BLaER1 treated with 17β-estradiol and CSF1 and Interleukin-3, amounts not matched to agents 10 nM and 100 nM (cell line): ENCODE measurements around the gene TRPT1.

Experiments used
- H3K27ac ChIP-seq, 11 experiments: shearing (Covaris generic); formaldehyde crosslinking; 2 replicates each; pipeline ENCODE4 v1.8.1; 2022
- H3K27me3 ChIP-seq, 11 experiments: shearing (Covaris generic); formaldehyde crosslinking; 2 replicates each; pipeline ENCODE4 v1.8.1; 2022
- H3K36me3 ChIP-seq, 11 experiments: shearing (Covaris generic); formaldehyde crosslinking; 2 replicates each; pipeline ENCODE4 v1.8.1; 2022
- H3K4me1 ChIP-seq, 10 experiments: shearing (Covaris generic); formaldehyde crosslinking; 2 replicates each; pipeline ENCODE4 v1.8.1; 2022
- H3K4me2 ChIP-seq, 11 experiments: shearing (Covaris generic); formaldehyde crosslinking; 2 replicates each; pipeline ENCODE4 v1.8.1; 2022
- H3K4me3 ChIP-seq, 10 experiments: shearing (Covaris generic); formaldehyde crosslinking; 2 replicates each; pipeline ENCODE4 v1.8.1; 2022
- H3K9ac ChIP-seq, 11 experiments: shearing (Covaris generic); formaldehyde crosslinking; 2 replicates each; pipeline ENCODE4 v1.8.1; 2022
- H3K9me3 ChIP-seq, 11 experiments: shearing (Covaris generic); formaldehyde crosslinking; replicated peaks in 1 of 11; 2 replicates each; pipeline ENCODE4 v1.8.1; 2022
- H4K20me1 ChIP-seq, 11 experiments: shearing (Covaris generic); formaldehyde crosslinking; 2 replicates each; pipeline ENCODE4 v1.8.1; 2022
- Cebpa-rat ChIP-seq, 11 experiments: shearing (Covaris generic); IDR thresholded peaks; 2 replicates each; pipeline ENCODE4 v1.8.1; 2022

The TRPT1 gene

DNA sequence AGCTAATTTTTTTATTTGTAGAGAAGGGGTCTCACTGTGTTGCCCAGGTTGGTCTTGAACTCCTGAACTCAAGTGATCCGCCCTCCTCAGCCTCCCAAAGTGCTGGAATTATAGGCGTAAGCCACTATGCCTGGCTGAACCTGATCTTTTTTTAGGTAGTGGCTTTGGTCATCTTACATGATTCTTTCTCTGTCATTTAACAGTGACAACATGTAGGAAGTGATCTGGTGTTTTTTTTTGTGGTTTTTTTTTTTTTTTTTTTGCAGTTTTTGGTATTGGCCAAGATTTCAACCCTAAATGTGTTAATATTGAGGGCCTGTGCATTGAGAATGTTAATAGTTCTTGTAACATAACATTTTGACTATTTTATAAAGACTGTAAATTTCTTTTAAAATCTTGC lies 27.5 kb downstream of the TRPT1 start:
- no peak overlapping the region for H3K4me3 ChIP-seq
- H4K20me1 ChIP-seq, result peaks cover 32 to 76% (median 41%) of the 10 kb centered on the region in 11 experiments; a peak in 21 of 22 replicates
- no peak for TF ChIP-seq Cebpa-rat (IDR thresholded peaks at IDR 0.05)
- no peak overlapping the region for H3K4me2 ChIP-seq
- H3K4me1 ChIP-seq, result peaks cover 0 to 56% (median 11%) of the 10 kb centered on the region in 10 experiments; a peak in 13 of 20 replicates
- peaks cover 0 to 100% (median 99%) of the 10 kb centered on the region in 11 experiments; a peak in 21 of 22 replicates for H3K36me3 ChIP-seq
- H3K9ac ChIP-seq, result peak overlapping the region in 5 of 11 experiments; percentile 6 to 44 (median 20); a peak in 4 of 22 replicates
- no peaks in the 10 kb centered on the region for H3K9me3 ChIP-seq
- 0 out of 22 replicates have a peak overlapping the region, but pooled peaks of 1 of the 11 experiments have one; percentile 8 for H3K27ac ChIP-seq
- H3K27me3 ChIP-seq, result no peaks in the 10 kb centered on the region

DNA sequence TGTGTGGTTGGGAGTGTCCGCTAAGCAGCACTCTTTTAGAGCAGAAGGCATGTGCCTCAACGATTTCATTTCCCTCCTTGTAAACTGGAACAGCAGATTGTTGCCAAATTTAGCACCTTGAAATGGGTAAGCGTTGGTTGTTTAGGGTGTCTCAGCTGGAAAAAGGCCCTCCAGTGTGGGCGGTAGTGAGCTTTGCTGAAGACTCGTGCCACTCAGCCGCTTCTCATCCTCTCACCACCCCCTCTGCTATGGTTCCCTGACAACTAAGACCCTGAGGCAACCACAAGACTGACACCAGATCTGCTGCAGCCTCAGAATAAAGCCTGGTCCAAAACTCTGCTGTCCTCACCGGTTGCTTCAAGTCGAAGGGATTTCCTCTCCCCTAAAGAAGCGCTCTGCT lies 29.4 kb downstream of the TRPT1 start:
- Histone ChIP-seq H3K4me2 (peak overlapping the region in 3 of 11 experiments; percentile 26 to 35 (median 33); a peak in 5 of 22 replicates), H3K36me3 (peaks cover 0 to 100% (median 93%) of the 10 kb centered on the region in 11 experiments; a peak in 21 of 22 replicates), H3K4me3 (no peak overlapping the region), H4K20me1 (peaks cover 21 to 58% (median 27%) of the 10 kb centered on the region in 11 experiments), H3K4me1 (peaks cover 0 to 54% (median 19%) of the 10 kb centered on the region in 10 experiments; a peak in 16 of 20 replicates), H3K27me3 (no peaks in the 10 kb centered on the region), H3K9me3 (no peaks in the 10 kb centered on the region), H3K27ac (no peak overlapping the region; a peak in 1 of 22 replicates), H3K9ac (peak overlapping the region in 8 of 11 experiments; percentile 4 to 42 (median 28); a peak in 5 of 22 replicates)
- no peak for TF ChIP-seq Cebpa-rat (IDR thresholded peaks at IDR 0.05)

DNA sequence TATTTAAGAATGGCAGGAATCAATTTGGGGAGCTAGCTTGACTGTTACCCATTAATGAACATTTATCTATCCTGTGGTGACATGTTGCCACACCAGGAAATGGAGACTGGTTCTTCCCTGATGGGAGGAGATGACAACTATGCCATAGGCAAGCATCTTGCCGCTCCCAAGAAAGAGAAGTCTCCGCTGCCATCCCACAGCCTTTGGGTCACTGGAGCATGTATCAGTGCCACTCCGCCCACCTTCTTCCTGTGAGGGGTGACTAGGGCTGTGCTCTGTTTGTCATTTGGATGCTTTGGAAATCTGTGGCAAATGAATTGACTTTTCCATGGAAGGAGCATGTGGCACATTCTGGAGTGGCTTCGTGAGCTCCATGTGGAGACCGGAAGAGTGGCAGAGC lies 33.6 kb downstream of the TRPT1 start:
- TF ChIP-seq Cebpa-rat (IDR thresholded peaks at IDR 0.05), result no peak
- Histone ChIP-seq H4K20me1 (peaks cover 0 to 23% (median 10%) of the 10 kb centered on the region in 11 experiments; a peak in 18 of 22 replicates), H3K36me3 (peaks cover 0 to 99% (median 67%) of the 10 kb centered on the region in 11 experiments; a peak in 21 of 22 replicates)

DNA sequence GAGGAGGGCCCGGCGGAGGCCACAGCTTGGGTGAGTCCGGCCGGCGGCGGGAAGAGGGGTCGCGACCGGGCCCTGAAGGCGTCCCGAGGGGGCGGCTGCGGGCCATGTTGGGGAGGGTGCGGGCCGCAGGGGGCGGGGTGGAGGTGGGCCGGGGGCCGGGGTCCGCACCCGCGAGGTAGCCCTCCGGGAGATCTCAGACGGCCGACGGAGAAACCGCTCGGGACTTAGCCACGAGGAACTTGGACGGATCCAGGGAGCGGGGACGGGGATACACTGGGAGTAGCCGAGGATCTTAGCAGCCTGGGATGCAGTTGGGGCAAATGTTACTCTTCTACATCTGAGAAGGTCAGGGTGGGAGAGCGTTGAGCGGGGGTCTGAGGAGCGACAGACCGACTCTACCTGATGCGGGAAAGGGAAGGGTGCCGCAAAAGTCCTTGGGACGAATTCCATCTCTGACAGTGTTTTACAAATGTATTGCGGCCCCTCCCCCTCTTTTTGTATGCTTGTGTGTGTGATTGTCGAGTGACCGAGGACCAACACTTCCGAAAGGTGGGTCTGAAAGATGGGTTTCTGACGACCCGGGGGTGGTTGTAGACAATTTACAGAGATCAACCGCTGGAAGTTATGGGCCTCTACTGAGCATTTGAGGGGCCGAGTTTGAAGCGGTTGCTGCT lies 39.4 kb downstream of the TRPT1 start:
- Histone ChIP-seq H3K27me3 (no peaks in the 10 kb centered on the region), H3K9ac (no peak overlapping the region), H3K4me1 (peaks cover 31 to 43% (median 34%) of the 10 kb centered on the region in 10 experiments), H3K36me3 (peaks cover 0 to 41% (median 16%) of the 10 kb centered on the region in 11 experiments; a peak in 20 of 22 replicates), H3K4me3 (no peak overlapping the region), H3K4me2 (no peak overlapping the region), H3K9me3 (no peaks in the 10 kb centered on the region), H3K27ac (no peak overlapping the region; a peak in 2 of 22 replicates), H4K20me1 (peaks cover 0 to 9% (median 0%) of the 10 kb centered on the region in 11 experiments; a peak in 5 of 22 replicates)
- no peak for TF ChIP-seq Cebpa-rat (IDR thresholded peaks at IDR 0.05)

More for the DNA sequence above, 33.6 kb downstream of the TRPT1 start:
- Histone ChIP-seq H3K4me2 (peak overlapping the region in 6 of 11 experiments; percentile 33 to 64 (median 50); a peak in 16 of 22 replicates), H3K4me3 (no peak overlapping the region), H3K27ac (peak overlapping the region in 8 of 11 experiments; percentile 2 to 50 (median 30); a peak in 9 of 22 replicates), H3K9me3 (no peaks in the 10 kb centered on the region), H3K27me3 (no peaks in the 10 kb centered on the region), H3K9ac (peak overlapping the region in 7 of 11 experiments; percentile 18 to 42 (median 28); a peak in 6 of 22 replicates), H3K4me1 (peaks cover 0 to 29% (median 15%) of the 10 kb centered on the region in 10 experiments; a peak in 16 of 20 replicates)

DNA sequence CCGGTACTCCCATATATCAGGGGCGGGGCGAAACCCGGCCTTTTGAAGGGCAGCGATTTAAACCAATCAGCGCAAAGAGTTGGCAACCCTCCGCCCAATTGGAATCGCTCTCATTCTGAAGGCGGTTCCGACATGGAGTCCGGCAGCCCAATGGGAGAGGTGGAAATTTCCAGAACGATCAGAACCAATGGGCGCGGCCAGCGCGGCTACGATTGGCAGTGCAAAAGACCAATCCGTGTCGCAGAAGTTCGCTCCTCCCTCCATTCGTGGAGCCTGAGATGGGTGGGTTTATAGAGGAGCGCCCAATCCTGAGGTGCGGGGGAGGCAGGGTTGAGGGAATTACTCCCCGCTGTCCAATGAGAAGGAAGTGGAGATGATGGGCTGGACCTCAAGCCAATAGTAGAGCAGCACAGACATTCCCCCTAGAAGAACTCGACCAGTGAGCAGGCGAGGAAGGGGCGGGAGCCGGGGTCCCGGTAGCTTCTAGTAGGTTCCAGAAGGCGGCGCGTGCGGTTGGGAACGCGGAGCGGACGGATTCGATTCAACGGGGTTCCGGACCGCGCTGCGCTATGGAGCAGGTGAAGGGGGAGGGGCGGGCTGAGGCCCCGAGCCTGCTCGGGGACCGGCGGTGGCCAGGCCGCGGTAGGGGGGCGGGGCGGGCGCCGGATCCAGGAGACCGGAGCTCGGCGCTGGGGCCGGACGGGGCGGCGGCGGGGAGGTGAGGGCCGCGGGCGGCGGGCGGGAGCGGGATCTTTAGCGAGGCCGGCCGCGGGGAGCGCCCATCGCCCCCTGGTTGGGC lies 40.1 kb downstream of the TRPT1 start, which contains the start of gene STIP1:
Gene STIP1, plus strand, starts transcription at position 479 of the 799 bp plus-strand sequence. Its CDS starts 91 bp downstream, at position 570.
- Histone ChIP-seq H4K20me1 (peaks cover 0 to 9% (median 0%) of the 10 kb centered on the region in 11 experiments; a peak in 5 of 22 replicates), H3K9me3 (no peaks in the 10 kb centered on the region), H3K4me3 (peak within 1 kb of the TSS; percentile 62 to 89 (median 78)), H3K4me1 (peaks cover 39 to 47% (median 42%) of the 10 kb centered on the region in 10 experiments), H3K27ac (peak within 1 kb of the TSS; percentile 80 to 94 (median 86)), H3K27me3 (no peaks in the 10 kb centered on the region), H3K4me2 (peak within 1 kb of the TSS; percentile 82 to 99 (median 93)), H3K36me3 (peaks cover 0 to 34% (median 16%) of the 10 kb centered on the region in 11 experiments; a peak in 17 of 22 replicates), H3K9ac (peak within 1 kb of the TSS; percentile 82 to 96 (median 89))
- no peak for TF ChIP-seq Cebpa-rat (IDR thresholded peaks at IDR 0.05)

DNA sequence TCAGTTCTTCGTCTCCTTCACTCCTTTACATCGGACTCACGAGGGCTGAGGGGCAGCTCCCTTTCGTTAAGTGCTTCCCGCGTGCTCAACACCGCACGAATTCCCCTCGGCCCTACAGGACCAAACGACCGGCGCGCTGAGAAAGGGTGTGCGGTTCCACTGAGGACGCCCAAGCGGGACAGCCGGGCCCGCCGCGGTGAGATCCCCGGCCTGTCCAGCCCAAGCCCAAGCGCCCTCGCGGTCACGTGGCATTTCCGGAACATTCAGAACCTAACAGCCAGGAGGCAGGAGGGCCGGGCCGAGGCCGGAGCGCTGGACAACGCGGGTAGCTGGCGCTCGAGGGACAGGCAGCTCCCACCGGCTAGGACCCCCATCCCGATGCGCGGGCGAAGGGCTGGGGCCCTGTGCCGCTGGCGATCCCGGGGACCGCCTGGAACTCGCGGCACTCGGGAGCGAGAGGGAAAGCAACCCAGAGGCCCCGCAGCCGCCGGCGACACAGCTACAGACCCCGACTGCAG lies 40.8 kb downstream of the TRPT1 start:
- H3K27me3 ChIP-seq, result no peaks in the 10 kb centered on the region
- H3K4me1 ChIP-seq, result peaks cover 45 to 49% (median 48%) of the 10 kb centered on the region in 10 experiments

DNA sequence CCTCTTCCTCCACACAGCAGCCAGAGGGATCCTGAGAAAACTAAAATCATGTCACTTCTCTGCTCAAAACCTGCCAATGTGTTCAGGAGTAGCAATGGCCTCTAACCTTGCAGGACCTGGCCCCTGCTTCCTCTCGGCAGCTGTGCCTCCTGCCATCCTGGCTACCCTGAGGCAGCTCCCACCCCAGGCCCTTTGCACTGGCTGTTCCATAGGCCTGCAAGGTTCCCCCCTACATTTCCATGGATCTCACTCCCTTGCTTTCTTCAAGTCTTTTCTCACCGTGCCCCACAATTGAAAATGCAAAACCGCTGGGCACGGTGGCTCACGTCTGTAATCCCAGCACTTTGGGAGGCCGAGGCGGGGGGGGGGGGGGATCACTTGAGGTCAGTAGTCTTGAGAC lies 42.1 kb downstream of the TRPT1 start:
- Histone ChIP-seq H3K9me3 (peaks cover 0 to 6% (median 0%) of the 10 kb centered on the region in 11 experiments; a peak in 3 of 22 replicates), H3K4me2 (peak overlapping the region; percentile 82 to 99 (median 93)), H3K36me3 (peaks cover 0 to 20% (median 11%) of the 10 kb centered on the region in 11 experiments; a peak in 17 of 22 replicates), H3K9ac (peak overlapping the region; percentile 24 to 96 (median 89); a peak in 15 of 22 replicates), H3K4me3 (peak overlapping the region; percentile 62 to 89 (median 78); a peak in 16 of 20 replicates), H3K4me1 (peaks cover 50 to 59% (median 52%) of the 10 kb centered on the region in 10 experiments), H3K27me3 (no peaks in the 10 kb centered on the region), H3K27ac (peak overlapping the region in 7 of 11 experiments; percentile 19 to 94 (median 85); a peak in 10 of 22 replicates), H4K20me1 (peaks cover 0 to 9% (median 0%) of the 10 kb centered on the region in 11 experiments; a peak in 4 of 22 replicates)
- no peak for TF ChIP-seq Cebpa-rat (IDR thresholded peaks at IDR 0.05)

More for the DNA sequence above, 40.8 kb downstream of the TRPT1 start:
- Histone ChIP-seq H3K27ac (peak overlapping the region; percentile 80 to 94 (median 86)), H3K9ac (peak overlapping the region; percentile 82 to 96 (median 89)), H4K20me1 (peaks cover 0 to 9% (median 0%) of the 10 kb centered on the region in 11 experiments; a peak in 5 of 22 replicates), H3K4me2 (peak overlapping the region; percentile 82 to 99 (median 93)), H3K4me3 (peak overlapping the region; percentile 62 to 89 (median 78)), H3K36me3 (peaks cover 0 to 28% (median 13%) of the 10 kb centered on the region in 11 experiments; a peak in 14 of 22 replicates), H3K9me3 (no peaks in the 10 kb centered on the region)
- TF ChIP-seq Cebpa-rat (IDR thresholded peaks at IDR 0.05), result no peak
